Activated CD8-positive, alpha-beta T cell treated with anti-CD3 and anti-CD28 coated beads for 36 hours (primary cell): Measurements from ENCODE around the gene DNM2. TPM values are rescaled to one million over a fixed set of nuclear protein-coding genes. Genes with fewer than 3 reads are reported as not detected.

ENCODE experiments used
- ATAC-seq: fragments of 200-7000 bp; cut with Tn5 transposase; one replicate; pipeline ENCODE4 v1.10.0; 2021; ENCODE audit warnings: mild to moderate bottlenecking, moderate library complexity
- CTCF ChIA-PET: fragments of 350-600 bp; sonication (Branson Sonifier 250); formaldehyde crosslinking; loops from one replicate; lab custom pipeline; 2021; ENCODE audit warnings: antibody characterized with exemption; lab: Charles Lee
- POLR2A ChIA-PET: fragments of 350-600 bp; sonication (Branson Sonifier 250); formaldehyde crosslinking; loops from one replicate; lab custom pipeline; 2021; ENCODE audit warnings: antibody characterized with exemption; lab: Charles Lee
- DNase-seq: peaks from one replicate; pipeline ENCODE4 v3.0.0-alpha.2; 2020
- H3K27ac Mint-ChIP-seq: one replicate; pipeline ENCODE4 v1.8.0; 2021; ENCODE audit warnings: mild to moderate bottlenecking, mixed read lengths
- H3K27me3 Mint-ChIP-seq: one replicate; pipeline ENCODE4 v1.8.0; 2021; ENCODE audit warnings: mixed read lengths
- H3K36me3 Mint-ChIP-seq: one replicate; pipeline ENCODE4 v1.8.0; 2021; ENCODE audit warnings: low read depth, mixed read lengths
- H3K4me1 Mint-ChIP-seq: one replicate; pipeline ENCODE4 v1.8.0; 2021; ENCODE audit warnings: low read depth, mixed read lengths
- H3K4me3 Mint-ChIP-seq: one replicate; pipeline ENCODE4 v1.8.0; 2021; ENCODE audit warnings: mild to moderate bottlenecking, moderate library complexity, mixed read lengths
- H3K9me3 Mint-ChIP-seq: one replicate; pipeline ENCODE4 v1.8.0; 2021; ENCODE audit warnings: mixed read lengths
- CTCF ChIP-seq: fragments of 200-600 bp; IDR thresholded peaks from one replicate; pipeline ENCODE4 v1.8.0; 2022; ENCODE audit warnings: antibody characterized with exemption, mild to moderate bottlenecking
- intact Hi-C: fragments of 100-400 bp; cut with micrococcal nuclease; formaldehyde crosslinking; loops from one replicate; pipeline ENCODE4 v1.10.0; 2022
- total RNA-seq, 2 experiments: library from RNA; stranded (reverse); gene quantifications; one replicate each; pipeline ENCODE4 v1.2.3, GENCODE V29; 2021

The DNM2 gene
- total RNA-seq, 2 experiments from 2014 or later: 151 to 153 TPM

GRCh38 chr19:10717054-10717355 lies 874 bp upstream of the DNM2 start:
- no peak for ATAC-seq
- CTCF ChIA-PET: interaction anchor here (0.9 to 6.6 kb wide), 43 partner anchors 8 to 324 kb away, joined by 3 to 87 read pairs (median 6); partner anchors contain the start of genes CARM1, QTRT1 and TMED1
- H3K4me3 Mint-ChIP-seq: peak overlapping the region; percentile 72
- intact Hi-C loops: loop anchor here (5.0 kb wide), 2 partner anchors 40 to 145 kb away; no protein-coding TSS in a partner anchor
- H3K4me1 Mint-ChIP-seq: peaks cover 29% of the 10 kb centered on the region
- POLR2A ChIA-PET: interaction anchor here (0.6 to 2.4 kb wide), 11 partner anchors 10 to 164 kb away, joined by 3 to 13 read pairs (median 4); partner anchors contain the start of gene QTRT1
- no peak for TF ChIP-seq CTCF
- no peaks in the 10 kb centered on the region for H3K27me3 Mint-ChIP-seq
- no peak for DNase-seq
- no peaks in the 10 kb centered on the region for H3K9me3 Mint-ChIP-seq
- H3K36me3 Mint-ChIP-seq: peaks cover 13% of the 10 kb centered on the region
- H3K27ac Mint-ChIP-seq: peak overlapping the region; percentile 87

GRCh38 chr19:10718205-10719196 lies 622 bp downstream of the DNM2 start:
- Mint-ChIP-seq H3K36me3 (peaks cover 11% of the 10 kb centered on the region), H3K27me3 (no peaks in the 10 kb centered on the region), H3K9me3 (no peaks in the 10 kb centered on the region), H3K27ac (peak overlapping the region; percentile 86), H3K4me3 (peak overlapping the region; percentile 96), H3K4me1 (peaks cover 31% of the 10 kb centered on the region)
- POLR2A ChIA-PET: interaction anchor here (0.6 to 2.4 kb wide), 16 partner anchors 12 to 174 kb away, joined by 3 to 13 read pairs (median 4); partner anchors contain the start of genes QTRT1 and TMED1
- intact Hi-C loops: loop anchor here (5.0 kb wide), 2 partner anchors 39 to 144 kb away; no protein-coding TSS in a partner anchor
- CTCF ChIA-PET: interaction anchor here (0.7 to 6.6 kb wide), 44 partner anchors 10 to 326 kb away, joined by 3 to 87 read pairs (median 6); partner anchors contain the start of genes CARM1, QTRT1 and TMED1
- TF ChIP-seq CTCF: no peak
- peak; percentile 3 for ATAC-seq
- DNase-seq: peak; percentile 48

- H3K4me3 Mint-ChIP-seq: peak overlapping the region; percentile 96
- H3K9me3 Mint-ChIP-seq: no peaks in the 10 kb centered on the region
- H3K27ac Mint-ChIP-seq: peak overlapping the region; percentile 40
- DNase-seq (no peak), ATAC-seq (no peak)
- H3K4me1 Mint-ChIP-seq: peaks cover 34% of the 10 kb centered on the region
- TF ChIP-seq CTCF: no peak
- intact Hi-C loops: loop anchor here (5.0 kb wide), 2 partner anchors 38 to 143 kb away; no protein-coding TSS in a partner anchor
- H3K27me3 Mint-ChIP-seq: no peaks in the 10 kb centered on the region
- peaks cover 9% of the 10 kb centered on the region for H3K36me3 Mint-ChIP-seq
- ChIA-PET POLR2A (interaction anchor here (0.6 to 2.4 kb wide), 6 partner anchors 11 to 145 kb away, joined by 3 to 9 read pairs (median 4); partner anchors contain the start of gene TMED1), CTCF (interaction anchor here (1.1 to 6.6 kb wide), 7 partner anchors 13 to 241 kb away, joined by 3 to 87 read pairs (median 15); partner anchors contain the start of genes CARM1 and QTRT1)
Measured at GRCh38 chr19:10719466-10719961, 1.6 kb downstream of the DNM2 start.

GRCh38 chr19:10720607-10721125 lies 2.8 kb downstream of the DNM2 start:
- CTCF ChIA-PET: interaction anchor here (1.2 to 6.6 kb wide), 4 partner anchors 21 to 144 kb away, joined by 3 to 87 read pairs (median 32); no protein-coding TSS in a partner anchor
- no peak for TF ChIP-seq CTCF
- Mint-ChIP-seq H3K27ac (no peak overlapping the region), H3K9me3 (no peaks in the 10 kb centered on the region), H3K36me3 (peaks cover 12% of the 10 kb centered on the region), H3K4me3 (no peak overlapping the region), H3K27me3 (no peaks in the 10 kb centered on the region), H3K4me1 (peaks cover 37% of the 10 kb centered on the region)
- intact Hi-C loops: no loop called here
- POLR2A ChIA-PET: interaction anchor here (0.8 to 1.6 kb wide), 5 partner anchors 12 to 128 kb away, joined by 3 to 4 read pairs (median 4); partner anchors contain the start of gene TMED1
- ATAC-seq: no peak
- no peak for DNase-seq
